Effector memory CD4-positive, alpha-beta T cell (primary cell): ENCODE data around the gene SUGCT.
A peak's percentile ranks its signal among the peaks of the same experiment; 100 is the strongest.
"Not testable (repeated sequence)": the region's sequence is repeated elsewhere in the genome, so short reads cannot be mapped to it uniquely, and the experiment has no call there.

ENCODE experiments used
- DNase-seq, 3 donors: peaks; one replicate each; pipeline ENCODE4 v3.0.0-alpha.2; 2020
- H3K27ac ChIP-seq: 2 replicates; pipeline ENCODE4 v1.7.0; 2013; ENCODE audit warnings: mild to moderate bottlenecking, low read length, moderate library complexity; ENCODE audit not compliant: insufficient read depth, poor library complexity, severe bottlenecking
- H3K27me3 ChIP-seq: replicated peaks from 2 replicates; pipeline ENCODE4 v1.7.0; 2013; ENCODE audit warnings: mild to moderate bottlenecking, low read length; ENCODE audit not compliant: insufficient read depth, control insufficient read depth, poor library complexity, severe bottlenecking
- H3K36me3 ChIP-seq: 2 replicates; pipeline ENCODE4 v1.7.0; 2013; ENCODE audit warnings: mild to moderate bottlenecking, low read length, moderate library complexity; ENCODE audit not compliant: control insufficient read depth, insufficient read depth
- H3K4me1 ChIP-seq: 2 replicates; pipeline ENCODE4 v1.7.0; 2013; ENCODE audit warnings: low read length, mild to moderate bottlenecking; ENCODE audit not compliant: control insufficient read depth, insufficient read depth, poor library complexity, severe bottlenecking
- H3K4me3 ChIP-seq: 2 replicates; pipeline ENCODE4 v1.7.0; 2013; ENCODE audit warnings: low read length, low read depth, mild to moderate bottlenecking; ENCODE audit not compliant: insufficient read depth, poor library complexity, severe bottlenecking
- H3K9me3 ChIP-seq: 2 replicates; pipeline ENCODE4 v1.7.0; 2013; ENCODE audit warnings: mild to moderate bottlenecking, low read length, moderate library complexity; ENCODE audit not compliant: control insufficient read depth

SUGCT gene

DNA sequence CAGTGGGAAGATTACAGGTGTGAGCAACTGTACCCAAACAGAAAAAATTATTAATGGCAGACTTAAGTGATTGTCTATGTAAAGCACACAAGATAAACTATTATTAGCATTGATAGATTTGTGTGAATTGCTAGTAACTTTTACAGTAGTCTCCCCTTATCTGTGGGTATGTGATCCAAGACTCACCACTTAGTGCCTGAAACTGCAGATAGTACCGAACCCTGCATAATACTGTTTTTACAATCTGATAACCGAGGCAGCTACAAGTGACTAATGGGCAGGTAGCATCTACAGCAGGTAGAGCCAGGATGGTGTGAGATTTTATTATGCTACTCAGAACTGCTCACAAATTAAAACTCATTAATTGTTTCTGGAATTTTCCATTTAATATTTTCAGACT lies 31.9 kb upstream of the SUGCT start:
- no peak for DNase-seq
- Histone ChIP-seq H3K36me3 (no peaks in the 10 kb centered on the region), H3K27me3 (no peaks in the 10 kb centered on the region), H3K27ac (no peak overlapping the region), H3K9me3 (no peaks in the 10 kb centered on the region), H3K4me3 (no peak overlapping the region), H3K4me1 (no peaks in the 10 kb centered on the region)

DNA sequence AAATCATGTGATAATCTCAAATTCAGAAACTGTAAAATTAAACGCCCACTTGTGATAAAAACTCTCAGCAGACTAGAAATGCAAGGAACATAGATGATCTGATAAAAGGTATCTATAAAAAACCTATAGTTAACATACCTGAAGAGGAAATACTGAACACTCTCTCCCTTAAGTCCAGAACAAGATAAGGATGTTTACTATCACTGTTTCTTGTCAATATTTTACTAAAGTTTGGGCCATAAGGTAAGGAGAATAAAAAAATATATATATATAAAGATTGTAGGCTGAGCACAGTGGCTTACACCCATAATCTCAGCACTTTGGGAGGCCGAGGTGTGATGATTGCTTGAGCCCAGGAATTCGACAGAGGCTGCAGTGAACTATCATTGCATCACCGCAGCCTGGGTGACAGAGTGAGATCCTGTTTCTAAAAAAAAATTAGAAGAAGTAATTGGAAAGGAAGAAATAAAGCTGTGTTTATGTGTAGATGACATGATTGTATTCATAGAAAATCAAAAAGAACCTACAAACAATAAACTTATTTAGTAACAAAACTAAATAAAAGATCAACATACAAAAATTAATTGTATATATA lies 28.8 kb upstream of the SUGCT start:
- Histone ChIP-seq H3K4me3 (no peak overlapping the region), H3K36me3 (no peaks in the 10 kb centered on the region), H3K27ac (no peak overlapping the region), H3K9me3 (no peaks in the 10 kb centered on the region), H3K4me1 (no peaks in the 10 kb centered on the region), H3K27me3 (no peaks in the 10 kb centered on the region)
- no peak for DNase-seq

DNA sequence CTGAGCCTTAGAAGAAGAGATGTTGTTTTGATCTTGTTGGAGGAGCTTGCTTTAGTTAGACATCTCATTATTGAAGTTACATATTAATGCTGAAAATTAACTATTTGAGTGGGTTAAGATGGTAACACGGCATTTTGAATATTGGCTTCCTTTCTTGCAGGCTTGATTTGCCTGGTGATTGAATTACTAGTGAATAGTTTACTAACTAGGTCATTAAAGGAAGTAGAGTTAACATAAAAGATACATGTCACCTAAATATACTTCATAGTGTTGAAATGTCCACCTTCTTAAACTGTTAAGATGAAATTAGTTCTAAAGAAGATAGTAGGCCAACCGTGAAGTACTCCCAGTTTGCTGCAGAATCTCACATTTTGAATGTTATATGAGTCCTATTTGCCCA lies 18.9 kb upstream of the SUGCT start:
- Histone ChIP-seq H3K36me3 (no peaks in the 10 kb centered on the region), H3K9me3 (no peaks in the 10 kb centered on the region), H3K27ac (no peak overlapping the region), H3K4me1 (no peaks in the 10 kb centered on the region), H3K27me3 (no peaks in the 10 kb centered on the region), H3K4me3 (no peak overlapping the region)
- no peak for DNase-seq

DNA sequence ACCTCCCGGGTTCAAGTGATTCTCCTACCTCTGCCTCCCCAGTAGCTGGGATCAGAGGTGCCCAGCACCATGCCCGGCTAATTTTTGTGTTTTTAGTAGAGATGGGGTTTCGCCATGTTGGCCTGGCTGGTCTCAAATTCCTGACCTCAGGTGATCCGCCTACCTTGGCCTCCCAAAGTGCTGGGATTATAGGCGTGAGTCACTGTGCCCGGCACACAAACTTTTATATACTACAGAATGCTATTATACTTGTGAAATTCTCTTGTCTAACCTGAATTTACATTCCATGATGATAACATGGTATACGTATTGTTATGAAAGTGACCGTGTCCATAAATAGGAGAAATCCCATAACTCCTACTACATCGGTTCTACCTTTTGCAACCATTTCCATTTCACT lies 17.6 kb upstream of the SUGCT start:
- not testable (repeated sequence) for H3K4me1 ChIP-seq, H3K27ac ChIP-seq, H3K36me3 ChIP-seq, H3K9me3 ChIP-seq, DNase-seq, H3K27me3 ChIP-seq, H3K4me3 ChIP-seq

DNA sequence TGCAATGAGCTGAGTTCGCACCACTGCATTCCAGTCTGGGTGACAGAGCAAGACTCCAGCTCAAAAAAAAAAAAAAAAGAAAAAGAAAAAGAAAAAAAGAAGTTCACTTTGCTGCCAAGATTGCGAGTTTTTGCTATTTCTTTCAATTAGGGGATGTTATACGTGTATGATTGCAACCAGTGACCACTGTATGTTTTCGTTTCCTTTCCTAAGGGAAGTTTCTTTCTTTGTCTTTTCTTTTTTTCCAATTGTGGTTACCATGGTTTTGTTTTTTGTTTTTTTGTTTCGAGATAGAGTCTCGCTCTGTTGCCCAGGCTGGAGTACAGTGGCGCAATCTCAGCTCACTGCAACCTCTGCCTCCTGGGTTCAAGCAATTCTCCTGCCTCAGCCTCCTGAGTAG lies 16.6 kb upstream of the SUGCT start:
- not testable (repeated sequence) for H3K4me1 ChIP-seq, H3K27me3 ChIP-seq, DNase-seq, H3K36me3 ChIP-seq, H3K27ac ChIP-seq, H3K9me3 ChIP-seq, H3K4me3 ChIP-seq

DNA sequence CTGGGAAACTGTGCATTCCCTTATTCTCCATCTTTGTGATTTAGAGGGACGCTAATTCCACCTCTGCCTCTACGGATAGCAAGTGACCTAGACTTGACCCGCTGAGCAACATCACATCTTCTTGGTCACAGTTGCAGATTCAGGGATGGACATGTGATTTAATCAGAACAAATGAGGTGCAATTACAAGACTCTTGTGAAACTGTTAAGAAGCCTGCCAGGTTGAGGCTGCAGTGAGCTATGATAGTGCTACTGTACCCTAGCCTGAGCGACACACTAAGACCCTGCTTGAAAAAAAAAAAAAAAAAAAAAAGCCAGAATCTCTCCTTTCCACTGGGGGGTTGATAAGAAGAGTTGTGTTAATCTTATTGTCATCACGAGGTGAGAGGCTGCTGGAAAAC lies 14.8 kb upstream of the SUGCT start:
- H3K4me1 ChIP-seq = no peaks in the 10 kb centered on the region
- no peak overlapping the region for H3K4me3 ChIP-seq
- DNase-seq = no peak
- no peaks in the 10 kb centered on the region for H3K36me3 ChIP-seq
- no peaks in the 10 kb centered on the region for H3K27me3 ChIP-seq
- H3K27ac ChIP-seq = no peak overlapping the region
- H3K9me3 ChIP-seq = no peaks in the 10 kb centered on the region

DNA sequence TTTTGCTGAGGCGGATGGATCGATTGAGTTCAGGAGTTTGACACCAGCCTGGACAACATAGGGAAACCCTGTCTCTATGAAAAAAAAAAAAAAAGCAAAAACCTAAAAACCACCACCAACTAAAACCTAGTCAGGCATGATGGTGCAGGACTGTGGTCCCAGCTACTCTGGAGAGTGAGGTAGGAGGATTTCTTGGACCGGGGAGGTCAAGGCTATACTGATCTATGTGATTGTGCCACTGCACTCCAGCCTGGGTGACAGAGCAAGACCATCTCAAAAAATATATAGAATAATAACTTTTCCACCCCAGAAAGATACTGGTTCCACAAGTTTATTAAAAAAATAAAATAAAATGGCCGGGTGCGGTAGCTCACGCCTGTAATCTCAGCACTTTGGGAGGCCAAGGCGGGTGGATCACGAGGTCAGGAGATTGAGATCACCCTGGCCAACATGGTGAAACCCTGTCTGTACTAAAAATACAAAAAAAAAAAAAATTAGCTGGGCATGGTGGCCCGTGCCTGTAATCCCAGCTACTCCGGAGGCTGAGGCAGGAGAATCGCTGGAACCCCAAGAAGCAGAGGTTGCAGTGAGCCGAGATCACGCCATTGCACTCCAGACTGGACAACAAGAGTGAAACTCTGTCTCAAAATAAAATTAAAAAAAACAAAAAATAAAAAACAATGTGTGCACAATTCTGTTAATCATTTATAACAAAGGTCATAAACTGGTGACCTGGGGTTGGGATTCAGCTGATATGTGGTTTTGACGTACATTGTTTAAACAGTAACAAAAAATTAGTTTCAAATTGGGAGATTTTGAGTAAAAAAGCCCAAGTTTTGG lies 12.5 kb upstream of the SUGCT start:
- not testable (repeated sequence) for H3K36me3 ChIP-seq, H3K9me3 ChIP-seq, H3K4me1 ChIP-seq, H3K27me3 ChIP-seq, H3K27ac ChIP-seq, DNase-seq, H3K4me3 ChIP-seq

DNA sequence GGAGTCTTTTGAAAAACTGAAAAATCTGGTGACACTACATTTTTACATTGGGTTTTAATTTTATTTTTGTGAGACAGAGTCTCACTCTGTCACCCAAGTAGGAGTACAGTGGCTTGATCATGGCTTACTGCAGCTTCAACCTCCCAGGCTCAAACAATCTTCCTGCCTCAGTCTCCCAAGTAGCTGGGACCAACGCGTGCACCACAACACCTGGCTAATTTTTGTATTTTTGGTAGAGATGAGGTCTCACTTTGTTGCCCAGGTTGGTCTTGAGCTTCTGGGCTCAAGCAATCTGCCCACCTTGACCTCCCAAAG lies 11.9 kb upstream of the SUGCT start:
- no peaks in the 10 kb centered on the region for H3K27me3 ChIP-seq
- no peak overlapping the region for H3K27ac ChIP-seq
- DNase-seq = no peak
- no peaks in the 10 kb centered on the region for H3K9me3 ChIP-seq
- no peak overlapping the region for H3K4me3 ChIP-seq
- no peaks in the 10 kb centered on the region for H3K36me3 ChIP-seq
- H3K4me1 ChIP-seq = no peaks in the 10 kb centered on the region

DNA sequence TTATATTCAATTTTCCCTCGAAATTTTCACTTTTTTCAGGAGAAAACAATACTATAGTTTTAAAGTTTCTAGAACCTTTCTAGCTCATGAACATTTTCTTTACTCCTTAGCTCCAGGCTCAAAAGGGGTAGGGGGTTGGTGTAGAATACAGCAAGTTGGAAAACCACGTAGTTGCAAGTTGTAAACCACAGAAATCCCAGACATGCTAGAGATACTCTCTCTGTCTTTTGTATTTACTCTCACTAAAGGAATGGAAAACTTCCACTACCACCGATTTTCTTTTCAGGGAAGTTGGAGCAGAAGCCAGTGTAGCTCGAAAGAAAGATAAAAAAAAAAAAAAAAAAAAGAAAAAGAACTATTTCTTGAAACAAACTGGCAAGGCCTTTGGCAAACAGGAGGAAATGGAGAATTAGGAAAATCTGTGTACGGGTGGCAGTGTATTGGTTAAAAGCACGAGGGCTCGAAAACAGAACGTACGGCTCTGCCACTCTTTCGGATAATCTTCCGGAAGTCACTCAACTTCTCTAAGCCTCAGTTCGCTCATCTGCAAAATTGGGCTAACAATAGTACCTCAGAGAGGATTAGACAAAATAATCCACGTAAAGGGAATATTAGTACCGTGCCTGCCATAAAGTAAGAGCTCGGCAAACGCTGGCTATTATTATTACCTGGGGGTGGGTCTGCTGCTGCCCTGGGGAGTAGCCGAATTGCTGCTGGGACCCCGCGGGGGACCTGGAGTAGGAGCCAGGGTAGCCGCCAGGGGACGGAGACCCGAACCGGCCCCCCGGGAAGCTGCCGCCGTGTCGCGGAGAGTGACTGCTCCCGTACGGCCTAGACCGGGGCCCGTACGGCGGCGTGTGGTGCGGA lies 1.0 kb upstream of the SUGCT start:
- no peak for DNase-seq
- H3K4me3 ChIP-seq = peak overlapping the region; percentile 81

DNA sequence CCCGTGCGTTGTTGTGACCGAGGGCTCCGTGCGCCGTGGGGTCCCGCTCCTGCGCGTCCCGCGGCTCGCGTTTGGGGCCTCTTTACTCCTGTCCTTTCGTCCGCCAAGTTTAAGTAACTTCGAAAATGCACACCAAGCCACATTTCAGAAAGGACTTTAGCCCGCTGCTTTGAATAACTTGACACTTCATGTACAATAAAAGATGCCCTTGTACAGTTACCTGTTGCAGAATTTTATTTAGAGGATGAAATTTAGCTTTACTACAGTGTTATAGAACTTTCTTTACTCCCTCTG lies 459 bp downstream of the SUGCT start:
- peaks cover 3% of the 10 kb centered on the region for H3K36me3 ChIP-seq
- DNase-seq = no peak
- H3K9me3 ChIP-seq = no peaks in the 10 kb centered on the region
- peak overlapping the region; percentile 81 for H3K4me3 ChIP-seq
- no peaks in the 10 kb centered on the region for H3K27me3 ChIP-seq
- peaks cover 13% of the 10 kb centered on the region for H3K4me1 ChIP-seq
- no peak overlapping the region for H3K27ac ChIP-seq

More for the DNA sequence above, 1.0 kb upstream of the SUGCT start:
- Histone ChIP-seq H3K4me1 (peaks cover 13% of the 10 kb centered on the region), H3K36me3 (peaks cover 3% of the 10 kb centered on the region), H3K27me3 (no peaks in the 10 kb centered on the region), H3K9me3 (no peaks in the 10 kb centered on the region), H3K27ac (peak overlapping the region; percentile 88)
